Chondrocyte (in vitro differentiated cells): Measurements from ENCODE around the gene CHCHD3. TPM values are rescaled to one million over a fixed set of nuclear protein-coding genes. Genes with fewer than 3 reads are reported as not detected.

ENCODE experiments used
- DNase-seq: peaks from one replicate; pipeline ENCODE4 v3.0.0; 2021; ENCODE audit warnings: mixed read lengths, low spot score
- H3K27ac Mint-ChIP-seq: one replicate; pipeline ENCODE4 v1.8.0; 2021; ENCODE audit warnings: mild to moderate bottlenecking, moderate library complexity, mixed read lengths; ENCODE audit not compliant: unreplicated experiment
- H3K27me3 Mint-ChIP-seq: 2 replicates; pipeline ENCODE4 v1.8.0; 2021; ENCODE audit warnings: low read depth, mixed read lengths
- H3K36me3 Mint-ChIP-seq: 2 replicates; pipeline ENCODE4 v1.8.0; 2021; ENCODE audit warnings: low read depth, mixed read lengths
- H3K4me1 Mint-ChIP-seq: 2 replicates; pipeline ENCODE4 v1.8.0; 2021; ENCODE audit warnings: low read depth, mild to moderate bottlenecking, mixed read lengths
- H3K4me3 Mint-ChIP-seq: one replicate; pipeline ENCODE4 v1.8.0; 2021; ENCODE audit warnings: mild to moderate bottlenecking, moderate library complexity, mixed read lengths; ENCODE audit not compliant: unreplicated experiment
- H3K9me3 Mint-ChIP-seq: 2 replicates; pipeline ENCODE4 v1.8.0; 2021; ENCODE audit warnings: low read depth, mixed read lengths
- CTCF ChIP-seq: fragments of 200-600 bp; sonication (generic); IDR thresholded peaks from 2 replicates; pipeline ENCODE4 v1.5.0; 2021; ENCODE audit warnings: antibody characterized with exemption, mild to moderate bottlenecking, moderate library complexity
- total RNA-seq: library from RNA; stranded (reverse); gene quantifications from 3 replicates; pipeline ENCODE4 v1.2.1, GENCODE V29; 2021

Gene CHCHD3
- total RNA-seq, 1 donor from 2014 or later = 42.6 TPM

- H3K36me3 Mint-ChIP-seq = peaks cover 2% of the 10 kb centered on the region
- H3K9me3 Mint-ChIP-seq = no peaks in the 10 kb centered on the region
- TF ChIP-seq CTCF = no peak
- H3K27ac Mint-ChIP-seq = no peak overlapping the region
- no peaks in the 10 kb centered on the region for H3K27me3 Mint-ChIP-seq
- H3K4me3 Mint-ChIP-seq = no peak overlapping the region
- no peak for DNase-seq
- peaks cover 5% of the 10 kb centered on the region for H3K4me1 Mint-ChIP-seq
These were observed 210.5 kb downstream of the CHCHD3 start for GRCh38 chr7:132871419-132871818.

DNA sequence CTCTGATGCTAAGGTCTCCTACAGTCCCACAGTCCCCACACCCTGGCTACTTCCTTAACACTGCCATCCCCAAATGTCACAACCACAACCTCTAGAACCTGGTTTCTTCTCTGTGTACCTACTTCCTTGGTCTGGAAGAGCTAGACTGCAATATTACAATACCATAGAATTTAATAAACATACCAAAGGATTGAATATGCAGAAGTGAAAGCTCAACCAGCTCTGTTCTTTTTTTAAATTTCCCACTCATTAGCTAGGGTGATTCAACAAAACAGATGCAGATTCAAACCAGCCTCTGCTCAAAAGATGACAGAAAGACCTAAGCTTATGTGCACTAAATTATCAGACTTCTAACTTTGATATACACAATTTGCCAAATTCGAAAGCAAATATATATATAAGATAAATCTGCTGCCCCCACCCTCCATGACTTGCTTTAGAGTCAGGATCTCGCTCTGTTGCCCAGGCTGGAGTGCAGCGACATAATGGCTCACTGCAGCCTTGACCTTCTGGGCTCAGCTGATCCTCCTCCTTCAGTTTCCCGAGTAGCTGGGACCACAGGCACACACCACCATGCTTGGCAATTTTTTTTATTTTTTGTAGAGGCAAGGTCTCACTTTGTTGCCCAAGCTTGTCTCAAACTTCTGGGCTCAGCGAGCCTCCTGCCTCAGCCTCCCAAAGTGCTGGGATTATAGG, 212.6 kb downstream of the CHCHD3 start:
- no peak for TF ChIP-seq CTCF
- Mint-ChIP-seq H3K27me3 (no peaks in the 10 kb centered on the region), H3K4me1 (peaks cover 14% of the 10 kb centered on the region), H3K36me3 (no peaks in the 10 kb centered on the region), H3K27ac (no peak overlapping the region), H3K4me3 (no peak overlapping the region), H3K9me3 (no peaks in the 10 kb centered on the region)
- no peak for DNase-seq

DNA sequence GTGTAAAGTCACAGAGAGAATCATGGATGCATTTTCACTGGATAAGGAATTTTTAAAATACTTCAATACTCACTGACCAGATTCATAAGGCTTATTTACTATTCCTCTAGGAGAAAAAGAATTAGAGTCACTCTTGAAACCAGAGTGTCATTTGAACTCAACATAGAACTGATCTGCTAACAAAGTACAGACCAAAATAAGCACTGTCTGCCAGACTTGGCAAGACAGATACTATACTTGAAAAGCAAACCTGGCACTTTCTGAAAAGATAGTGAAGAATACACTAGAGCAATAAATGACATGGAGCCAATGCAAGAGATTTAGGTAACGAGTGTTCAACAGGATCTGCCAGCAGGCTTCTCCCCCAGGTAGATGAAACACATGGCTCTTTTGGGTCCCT, 215.3 kb downstream of the CHCHD3 start:
- DNase-seq = no peak
- Mint-ChIP-seq H3K27me3 (no peaks in the 10 kb centered on the region), H3K9me3 (peaks cover 16% of the 10 kb centered on the region), H3K36me3 (peaks cover 3% of the 10 kb centered on the region), H3K27ac (no peak overlapping the region), H3K4me3 (no peak overlapping the region), H3K4me1 (peaks cover 14% of the 10 kb centered on the region)
- TF ChIP-seq CTCF = no peak

DNA sequence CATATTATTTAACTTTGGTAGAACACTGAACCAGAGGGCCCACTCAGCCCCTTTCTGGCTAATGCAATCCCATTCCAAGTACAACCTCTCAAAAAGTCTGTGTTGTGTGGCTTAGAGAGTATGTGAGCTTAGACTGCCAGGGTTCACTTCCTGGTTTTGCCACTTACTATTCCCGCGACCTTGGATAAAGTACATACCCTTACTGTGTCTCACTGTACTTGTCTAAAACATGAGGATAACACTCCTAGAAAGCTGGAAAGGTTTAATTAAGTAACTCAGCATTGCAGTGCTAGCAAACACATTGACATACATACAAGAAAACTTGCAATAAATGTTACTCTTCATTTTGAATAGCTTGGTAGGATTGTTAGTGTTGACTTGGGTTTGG, 215.8 kb downstream of the CHCHD3 start:
- no peak for TF ChIP-seq CTCF
- Mint-ChIP-seq H3K36me3 (peaks cover 3% of the 10 kb centered on the region), H3K4me1 (peaks cover 14% of the 10 kb centered on the region), H3K4me3 (no peak overlapping the region), H3K27me3 (no peaks in the 10 kb centered on the region), H3K9me3 (peaks cover 16% of the 10 kb centered on the region), H3K27ac (no peak overlapping the region)
- DNase-seq = no peak

DNA sequence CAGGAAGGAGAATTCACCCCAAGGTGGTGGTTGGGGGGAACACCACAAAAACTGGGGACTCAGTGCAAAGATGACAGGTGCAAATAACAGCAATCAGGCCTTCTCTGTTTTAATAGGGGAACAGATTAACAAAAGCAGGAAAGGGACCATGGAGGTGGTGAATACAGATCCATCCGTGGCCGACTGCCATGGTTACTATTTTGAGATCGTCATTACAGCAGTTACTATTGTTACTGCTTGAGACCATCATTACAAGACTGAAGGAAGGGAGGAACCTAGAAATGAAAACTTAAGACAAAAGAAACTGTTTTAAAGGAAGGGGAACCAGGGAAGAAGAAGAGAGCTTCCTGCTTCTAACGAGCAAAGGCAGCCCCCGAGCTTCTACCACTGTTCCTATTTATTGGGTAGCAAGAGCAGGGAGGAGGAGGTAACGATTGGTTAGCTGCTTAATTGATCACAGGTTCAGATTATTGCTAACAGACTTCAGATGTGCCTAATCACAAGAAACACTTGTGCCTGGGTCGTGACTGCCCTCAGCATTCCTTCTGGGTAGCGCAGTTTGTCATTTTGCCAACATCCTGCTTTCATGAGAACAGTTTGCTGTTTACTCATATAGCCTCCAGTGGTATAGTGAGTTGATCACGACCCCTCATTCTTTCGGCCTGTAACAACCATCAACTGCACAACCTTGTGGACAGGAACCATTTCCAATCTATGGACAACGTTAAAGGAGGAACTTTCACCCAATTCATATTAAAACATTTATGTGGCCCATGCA, 216.3 kb downstream of the CHCHD3 start:
- Mint-ChIP-seq H3K27me3 (no peaks in the 10 kb centered on the region), H3K36me3 (peaks cover 3% of the 10 kb centered on the region), H3K4me1 (peaks cover 14% of the 10 kb centered on the region), H3K9me3 (peaks cover 16% of the 10 kb centered on the region), H3K4me3 (no peak overlapping the region), H3K27ac (peak overlapping the region; percentile 46)
- TF ChIP-seq CTCF = no peak
- DNase-seq = no peak
